Neural cell (in vitro differentiated cells): ENCODE data around the gene MINDY2.

Experiments
- EP300 ChIP-seq: fragments of 450-650 bp; conservative IDR thresholded peaks from 2 replicates; pipeline ENCODE4 v1.6.1; 2014; ENCODE audit warnings: antibody characterized with exemption, mild to moderate bottlenecking, moderate library complexity; ENCODE audit not compliant: poor library complexity, severe bottlenecking
- EZH2 ChIP-seq: fragments of 200-600, 300-800 bp; shearing (Covaris generic), sonication (generic); IDR thresholded peaks from 2 replicates; pipeline ENCODE4 v1.6.1; 2014; ENCODE audit warnings: antibody characterized with exemption, low read length, borderline replicate concordance, mild to moderate bottlenecking; ENCODE audit not compliant: insufficient read depth, poor library complexity, severe bottlenecking
- MXI1 ChIP-seq: fragments of 450-650 bp; conservative IDR thresholded peaks from 2 replicates; pipeline ENCODE4 v1.6.1; 2014; ENCODE audit warnings: antibody characterized with exemption, mild to moderate bottlenecking; ENCODE audit not compliant: poor library complexity, severe bottlenecking
- POLR2AphosphoS5 ChIP-seq: IDR thresholded peaks from 2 replicates; pipeline ENCODE4 v1.6.1; 2012
- RAD21 ChIP-seq: fragments of 450-650 bp; conservative IDR thresholded peaks from 2 replicates; pipeline ENCODE4 v1.6.1; 2014; ENCODE audit warnings: antibody characterized with exemption, mild to moderate bottlenecking, moderate library complexity
- SMC3 ChIP-seq: fragments of 450-650 bp; conservative IDR thresholded peaks from 2 replicates; pipeline ENCODE4 v1.6.1; 2014; ENCODE audit warnings: antibody characterized with exemption, mild to moderate bottlenecking, moderate library complexity; ENCODE audit not compliant: poor library complexity
- TAF1 ChIP-seq: IDR thresholded peaks from 2 replicates; pipeline ENCODE4 v1.6.1; 2012; ENCODE audit warnings: low read depth
- TF ChIP-seq, protein P1 (sequence below): fragments of 450-650 bp; IDR thresholded peaks from 2 replicates; pipeline ENCODE4 v1.5.1; 2014; ENCODE audit warnings: antibody characterized with exemption, mild to moderate bottlenecking, moderate library complexity; ENCODE audit not compliant: poor library complexity, severe bottlenecking
- TF ChIP-seq, protein P2 (sequence below): IDR thresholded peaks from 2 replicates; pipeline ENCODE4 v1.6.1; 2012; ENCODE audit warnings: borderline replicate concordance

DNA sequence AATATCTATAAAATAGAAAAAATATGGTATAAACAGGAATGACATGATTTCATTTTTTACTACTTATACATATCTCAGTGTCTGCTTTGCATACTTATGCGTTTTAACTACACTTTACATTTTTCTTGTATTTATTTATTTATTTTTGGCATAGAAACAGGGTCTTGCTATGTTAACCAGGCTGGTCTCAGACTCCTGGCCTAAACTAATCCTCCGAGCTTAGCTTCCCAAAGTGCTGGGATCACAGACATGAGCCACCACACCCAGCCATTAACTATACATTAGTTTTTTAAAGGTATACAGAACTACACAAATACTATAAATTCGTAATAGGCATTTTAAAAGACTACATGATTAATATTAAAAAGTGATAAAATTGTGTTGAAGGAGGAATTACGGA lies 30.7 kb upstream of the MINDY2 start:
- TF ChIP-seq, protein P1, sequence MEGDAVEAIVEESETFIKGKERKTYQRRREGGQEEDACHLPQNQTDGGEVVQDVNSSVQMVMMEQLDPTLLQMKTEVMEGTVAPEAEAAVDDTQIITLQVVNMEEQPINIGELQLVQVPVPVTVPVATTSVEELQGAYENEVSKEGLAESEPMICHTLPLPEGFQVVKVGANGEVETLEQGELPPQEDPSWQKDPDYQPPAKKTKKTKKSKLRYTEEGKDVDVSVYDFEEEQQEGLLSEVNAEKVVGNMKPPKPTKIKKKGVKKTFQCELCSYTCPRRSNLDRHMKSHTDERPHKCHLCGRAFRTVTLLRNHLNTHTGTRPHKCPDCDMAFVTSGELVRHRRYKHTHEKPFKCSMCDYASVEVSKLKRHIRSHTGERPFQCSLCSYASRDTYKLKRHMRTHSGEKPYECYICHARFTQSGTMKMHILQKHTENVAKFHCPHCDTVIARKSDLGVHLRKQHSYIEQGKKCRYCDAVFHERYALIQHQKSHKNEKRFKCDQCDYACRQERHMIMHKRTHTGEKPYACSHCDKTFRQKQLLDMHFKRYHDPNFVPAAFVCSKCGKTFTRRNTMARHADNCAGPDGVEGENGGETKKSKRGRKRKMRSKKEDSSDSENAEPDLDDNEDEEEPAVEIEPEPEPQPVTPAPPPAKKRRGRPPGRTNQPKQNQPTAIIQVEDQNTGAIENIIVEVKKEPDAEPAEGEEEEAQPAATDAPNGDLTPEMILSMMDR: no peak
- TF ChIP-seq, protein P2, sequence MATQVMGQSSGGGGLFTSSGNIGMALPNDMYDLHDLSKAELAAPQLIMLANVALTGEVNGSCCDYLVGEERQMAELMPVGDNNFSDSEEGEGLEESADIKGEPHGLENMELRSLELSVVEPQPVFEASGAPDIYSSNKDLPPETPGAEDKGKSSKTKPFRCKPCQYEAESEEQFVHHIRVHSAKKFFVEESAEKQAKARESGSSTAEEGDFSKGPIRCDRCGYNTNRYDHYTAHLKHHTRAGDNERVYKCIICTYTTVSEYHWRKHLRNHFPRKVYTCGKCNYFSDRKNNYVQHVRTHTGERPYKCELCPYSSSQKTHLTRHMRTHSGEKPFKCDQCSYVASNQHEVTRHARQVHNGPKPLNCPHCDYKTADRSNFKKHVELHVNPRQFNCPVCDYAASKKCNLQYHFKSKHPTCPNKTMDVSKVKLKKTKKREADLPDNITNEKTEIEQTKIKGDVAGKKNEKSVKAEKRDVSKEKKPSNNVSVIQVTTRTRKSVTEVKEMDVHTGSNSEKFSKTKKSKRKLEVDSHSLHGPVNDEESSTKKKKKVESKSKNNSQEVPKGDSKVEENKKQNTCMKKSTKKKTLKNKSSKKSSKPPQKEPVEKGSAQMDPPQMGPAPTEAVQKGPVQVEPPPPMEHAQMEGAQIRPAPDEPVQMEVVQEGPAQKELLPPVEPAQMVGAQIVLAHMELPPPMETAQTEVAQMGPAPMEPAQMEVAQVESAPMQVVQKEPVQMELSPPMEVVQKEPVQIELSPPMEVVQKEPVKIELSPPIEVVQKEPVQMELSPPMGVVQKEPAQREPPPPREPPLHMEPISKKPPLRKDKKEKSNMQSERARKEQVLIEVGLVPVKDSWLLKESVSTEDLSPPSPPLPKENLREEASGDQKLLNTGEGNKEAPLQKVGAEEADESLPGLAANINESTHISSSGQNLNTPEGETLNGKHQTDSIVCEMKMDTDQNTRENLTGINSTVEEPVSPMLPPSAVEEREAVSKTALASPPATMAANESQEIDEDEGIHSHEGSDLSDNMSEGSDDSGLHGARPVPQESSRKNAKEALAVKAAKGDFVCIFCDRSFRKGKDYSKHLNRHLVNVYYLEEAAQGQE: no peak
- TF ChIP-seq POLR2AphosphoS5 (no peak), EP300 (no peak), RAD21 (no peak), EZH2 (no peak), SMC3 (no peak), TAF1 (no peak), MXI1 (no peak)
